ENCODE measurements around the gene PAFAH1B2. TPM values are rescaled to one million over a fixed set of nuclear protein-coding genes. Genes with fewer than 3 reads are reported as not detected.
"Not testable (repeated sequence)": the region's sequence is repeated elsewhere in the genome, so short reads cannot be mapped to it uniquely, and the experiment has no call there.

PAFAH1B2 gene
- total RNA-seq, 1 experiment from 2014 or later: 88.4 TPM

DNA sequence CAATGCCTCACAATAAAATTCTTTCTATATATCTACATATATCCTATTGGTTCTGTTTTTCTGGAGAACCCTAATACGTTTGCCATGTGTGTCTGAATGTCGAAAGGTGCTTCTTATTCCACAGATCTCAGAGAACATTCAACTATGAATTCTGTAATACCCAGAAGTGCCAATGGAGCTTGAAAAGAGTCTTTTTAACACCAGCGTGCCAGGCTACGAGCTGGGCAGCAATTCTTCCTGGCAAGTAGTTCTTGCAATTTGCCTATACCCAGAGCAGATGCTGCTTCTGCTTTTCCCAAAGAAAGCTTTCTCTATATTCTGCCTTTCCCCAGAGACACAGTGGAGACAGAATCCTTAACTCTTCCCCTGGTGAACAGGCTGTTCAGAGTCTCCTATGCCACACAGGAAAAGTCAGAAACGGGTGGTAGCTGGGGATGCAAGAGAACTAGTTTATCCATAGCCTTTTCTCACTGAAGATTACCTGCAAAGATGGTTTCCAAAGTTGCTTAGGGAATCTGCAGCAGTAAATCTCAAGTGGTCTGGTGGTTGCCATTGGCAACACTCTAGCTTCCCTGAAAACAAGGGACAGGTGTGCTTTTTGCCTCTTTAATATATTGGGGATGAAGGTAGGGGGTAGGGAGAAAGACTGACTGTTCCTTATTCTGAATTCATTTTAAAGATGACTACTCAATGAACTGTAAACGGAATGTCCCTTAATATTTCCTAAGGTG, 16.8 kb upstream of the PAFAH1B2 start:
- no peak for DNase-seq (ENCODE audit: low spot score)

DNA sequence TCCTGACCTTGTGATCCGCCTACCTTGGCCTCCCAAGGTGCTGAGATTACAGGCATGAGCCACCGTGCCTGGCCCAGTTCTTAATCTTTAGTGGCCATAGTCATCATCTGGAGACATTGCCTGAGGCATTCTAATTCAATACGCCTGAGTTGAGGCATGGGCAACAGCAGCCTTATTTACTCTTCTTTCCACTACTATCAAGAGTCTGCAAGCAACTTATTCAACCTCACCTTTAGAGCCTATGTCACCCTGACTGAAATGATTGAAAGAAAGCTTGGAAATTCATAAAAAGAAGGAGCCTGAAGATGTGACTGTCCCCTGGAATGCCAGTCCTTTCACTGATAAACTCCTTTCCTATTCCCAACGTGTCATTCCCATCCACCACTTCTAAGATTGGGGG, 15.8 kb upstream of the PAFAH1B2 start:
- DNase-seq (ENCODE audit: low spot score): no peak

DNA sequence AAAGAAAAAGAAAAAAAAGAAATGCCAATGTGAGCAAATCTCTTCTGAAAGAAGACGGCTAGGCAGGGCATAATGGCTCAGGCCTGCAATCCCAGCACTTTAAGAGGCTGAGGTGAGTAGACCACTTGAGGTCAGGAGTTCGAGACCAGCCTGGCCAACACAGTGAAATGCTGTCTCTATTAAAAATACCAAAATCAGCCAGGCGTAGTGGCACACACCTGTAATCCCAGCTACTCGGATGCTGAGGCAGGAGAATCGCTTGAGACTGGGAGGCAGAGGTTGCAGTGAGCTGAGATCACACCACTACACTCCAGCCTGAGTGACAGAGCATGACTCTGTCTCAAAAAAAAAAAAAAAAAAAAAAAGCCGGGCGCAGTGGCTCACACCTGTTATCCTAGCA, 13.7 kb upstream of the PAFAH1B2 start:
- DNase-seq (ENCODE audit: low spot score): not testable (repeated sequence)

DNA sequence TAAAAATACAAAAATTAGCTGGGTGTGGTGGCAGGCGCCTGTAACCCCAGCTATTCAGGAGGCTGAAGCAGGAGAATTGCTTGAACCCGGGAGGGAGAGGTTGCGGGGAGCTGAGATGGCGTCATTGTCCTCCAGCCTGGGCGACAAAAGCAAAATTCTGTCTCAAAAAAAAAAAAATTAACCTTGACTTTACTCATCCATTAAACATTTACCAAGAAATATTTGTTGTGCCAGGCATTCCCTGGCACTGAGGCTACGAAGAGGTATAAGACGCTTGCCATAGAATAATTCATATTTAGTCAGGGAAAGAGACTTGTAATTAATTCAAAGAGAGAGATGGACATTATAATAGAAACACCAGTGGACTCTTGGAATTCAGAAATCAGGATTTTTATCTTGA, 13.2 kb upstream of the PAFAH1B2 start:
- DNase-seq (ENCODE audit: low spot score): no peak

DNA sequence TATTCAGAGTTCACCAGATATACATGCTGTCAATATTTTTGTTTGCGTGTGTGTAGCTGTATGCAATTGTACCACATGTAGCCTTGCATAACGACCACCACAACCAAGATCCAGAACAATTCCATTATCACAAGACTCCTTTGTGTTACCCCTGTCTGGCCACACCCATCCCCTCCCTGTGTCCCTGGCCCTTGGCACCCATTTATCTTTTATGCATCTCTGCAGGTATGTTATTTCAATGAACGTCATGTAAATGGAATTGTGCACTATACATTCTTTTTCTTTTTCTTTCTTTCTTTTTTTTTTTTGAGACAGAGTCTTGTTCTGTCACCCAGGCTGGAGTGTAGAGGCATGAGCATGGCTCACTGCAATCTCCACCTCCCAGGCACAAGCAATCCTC, 9.7 kb upstream of the PAFAH1B2 start:
- DNase-seq (ENCODE audit: low spot score): no peak

DNA sequence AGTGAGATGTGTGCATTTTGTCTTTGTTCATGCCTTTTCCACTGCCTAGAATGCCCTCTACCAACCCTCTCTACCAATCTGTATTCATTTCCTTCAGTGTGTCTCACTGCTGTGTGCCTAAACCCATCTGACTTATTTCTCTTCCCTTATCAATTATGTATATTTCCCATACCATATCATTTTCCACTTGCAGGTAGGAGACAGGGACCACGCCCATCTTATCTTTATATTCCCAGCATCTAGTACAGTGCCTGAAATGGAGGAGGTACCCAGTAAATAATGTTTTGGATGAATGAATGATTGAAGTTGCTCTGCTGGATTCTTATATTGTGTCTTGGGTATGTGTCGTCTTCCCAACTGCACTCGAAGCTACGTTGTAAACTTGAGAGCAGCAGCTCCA, 9.1 kb upstream of the PAFAH1B2 start:
- not testable (repeated sequence) for DNase-seq (ENCODE audit: low spot score)

DNA sequence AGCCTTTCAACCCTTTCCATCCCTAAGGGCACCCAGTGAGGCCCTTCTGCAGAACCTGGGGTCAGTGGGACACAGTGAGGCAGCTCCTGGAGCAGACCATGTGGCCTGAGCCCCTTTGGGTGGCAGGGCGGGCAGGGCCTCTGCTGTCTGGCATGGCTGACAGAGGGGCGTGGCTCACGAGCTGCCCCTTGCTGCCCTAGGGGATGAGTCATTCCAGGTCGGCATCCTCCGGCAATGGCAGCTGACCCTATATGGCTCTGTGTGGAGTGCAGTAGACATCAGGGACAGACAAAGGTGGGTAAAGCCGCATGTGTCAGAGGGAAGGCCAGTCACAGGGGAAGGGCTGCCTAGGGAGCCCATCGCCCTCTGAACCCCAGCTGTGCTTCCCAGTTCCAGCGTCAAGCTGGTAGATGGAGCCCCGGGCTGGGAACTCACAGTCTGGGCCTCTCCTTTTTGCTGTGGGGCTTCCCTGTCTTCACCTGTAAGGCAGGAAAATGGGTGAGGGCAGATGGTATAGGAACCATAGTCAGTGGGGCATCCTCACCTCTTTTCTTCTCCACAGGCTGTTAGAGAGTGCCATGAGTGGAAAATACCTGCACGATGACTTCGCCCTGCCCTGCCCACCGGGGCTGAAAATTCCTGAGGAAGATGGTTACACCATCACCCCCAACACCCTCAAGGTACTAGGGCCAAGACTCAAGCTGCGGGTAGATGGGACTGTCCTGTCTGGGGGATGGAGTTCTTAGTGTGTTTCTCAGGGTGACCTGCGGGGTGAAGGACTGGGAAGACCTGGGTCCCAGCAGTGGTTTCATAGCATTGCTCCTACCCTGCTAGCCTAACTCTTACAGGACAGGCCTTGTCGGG, 6.6 kb upstream of the PAFAH1B2 start:
- DNase-seq (ENCODE audit: low spot score): not testable (repeated sequence)

DNA sequence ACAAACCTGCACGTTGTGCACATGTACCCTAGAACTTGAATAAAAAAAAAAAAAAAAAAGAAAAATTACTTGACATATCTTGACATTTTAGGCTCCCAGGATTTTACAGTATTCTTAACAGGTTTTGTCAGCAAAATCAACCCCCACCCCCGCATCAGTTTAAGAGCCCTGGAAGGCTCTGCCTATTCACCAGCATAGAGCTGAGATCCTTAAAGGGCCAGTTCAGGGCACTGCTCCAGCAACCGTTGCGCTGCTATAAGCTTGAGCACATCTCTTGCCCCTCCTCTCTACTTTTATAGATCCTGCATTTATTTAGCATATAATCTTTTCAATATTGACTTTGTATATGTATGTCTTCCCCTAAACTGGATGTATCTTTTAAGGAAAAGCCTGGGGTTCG, 697 bp upstream of the PAFAH1B2 start:
- peak; percentile 67 for DNase-seq (ENCODE audit: low spot score)

DNA sequence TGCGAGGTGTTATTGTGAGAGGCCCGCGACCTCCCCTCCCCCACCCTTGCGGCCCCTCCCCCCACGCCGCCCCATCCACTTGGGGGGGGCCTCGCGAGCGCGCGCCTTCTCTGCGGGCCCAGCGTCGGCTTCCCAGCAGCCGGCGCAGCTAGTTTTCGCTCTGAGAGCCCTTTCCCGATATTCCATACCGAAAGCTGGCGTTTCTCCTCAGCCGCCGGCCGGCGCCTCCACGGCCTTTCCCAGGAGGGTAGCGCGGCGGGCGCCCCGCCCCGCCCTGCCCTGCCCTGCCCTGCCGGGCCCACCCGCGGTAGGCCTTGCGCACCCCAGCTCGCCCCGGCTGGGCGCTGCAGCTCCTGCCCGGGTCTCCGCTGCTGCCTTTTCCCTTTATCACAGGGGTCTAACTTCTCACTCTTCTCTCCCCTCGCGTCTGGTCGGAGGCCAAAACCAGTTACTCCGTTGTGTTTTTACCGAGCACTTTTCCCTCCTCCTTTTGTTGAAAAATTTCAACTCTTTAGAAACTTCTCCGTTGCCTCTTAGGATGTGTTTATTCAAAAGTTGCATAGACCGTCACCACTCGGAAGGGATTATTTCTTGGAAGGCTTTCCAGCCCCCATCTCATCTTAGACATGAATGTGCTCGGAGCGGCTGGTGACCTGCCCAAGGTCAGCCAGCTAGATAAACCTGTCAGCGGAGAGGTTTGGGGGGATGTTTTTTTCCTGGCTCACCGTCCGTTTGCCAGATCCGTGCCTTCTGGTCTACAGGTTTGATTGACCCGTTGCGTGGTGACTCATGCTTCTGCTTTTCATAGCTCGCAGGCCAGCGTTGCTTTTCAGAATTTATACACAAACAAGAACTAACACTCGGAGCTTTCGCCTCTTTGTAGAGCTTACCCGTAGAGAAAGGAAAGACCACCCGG, 648 bp downstream of the PAFAH1B2 start:
- peak; percentile 78 for DNase-seq (ENCODE audit: low spot score)

DNA sequence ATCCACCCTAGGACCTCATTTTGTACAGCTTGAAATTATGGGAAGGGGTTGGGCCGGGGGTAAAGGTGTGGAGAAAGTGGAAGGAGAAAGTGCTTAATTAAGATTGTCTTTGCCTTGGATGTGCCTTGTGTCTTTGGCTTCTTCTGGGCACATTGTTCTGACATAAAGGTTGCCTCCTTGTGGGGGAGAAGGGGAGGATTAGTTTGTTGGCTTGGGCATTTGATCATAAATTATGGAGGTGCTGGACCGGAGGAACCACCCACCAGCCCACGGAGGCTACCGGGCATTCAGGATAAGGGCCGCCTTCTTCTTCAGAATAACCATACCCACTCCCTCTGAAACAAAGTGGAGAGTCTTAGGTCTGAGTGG, 1.3 kb downstream of the PAFAH1B2 start:
- peak; percentile 74 for DNase-seq (ENCODE audit: low spot score)

DNA sequence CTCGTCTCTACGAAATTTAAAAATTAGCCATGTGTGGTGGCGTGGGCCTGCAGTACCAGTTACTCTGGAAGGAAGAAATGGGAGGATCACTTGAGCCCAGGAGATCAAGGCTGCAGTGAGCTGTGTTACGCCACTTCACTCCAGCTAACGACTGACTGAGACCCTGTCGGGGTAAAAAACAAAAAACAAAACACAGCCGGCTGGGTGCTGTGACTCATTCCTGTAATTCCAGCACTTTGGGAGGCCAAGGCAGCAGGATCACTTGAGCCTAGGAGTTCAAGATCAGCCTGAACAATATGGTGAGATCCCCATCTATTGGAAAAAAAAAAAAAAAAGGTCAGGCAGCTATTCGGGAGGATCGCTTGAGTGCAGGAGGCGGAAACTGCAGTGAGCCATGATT, 2.4 kb downstream of the PAFAH1B2 start:
- DNase-seq (ENCODE audit: low spot score): no peak

DNA sequence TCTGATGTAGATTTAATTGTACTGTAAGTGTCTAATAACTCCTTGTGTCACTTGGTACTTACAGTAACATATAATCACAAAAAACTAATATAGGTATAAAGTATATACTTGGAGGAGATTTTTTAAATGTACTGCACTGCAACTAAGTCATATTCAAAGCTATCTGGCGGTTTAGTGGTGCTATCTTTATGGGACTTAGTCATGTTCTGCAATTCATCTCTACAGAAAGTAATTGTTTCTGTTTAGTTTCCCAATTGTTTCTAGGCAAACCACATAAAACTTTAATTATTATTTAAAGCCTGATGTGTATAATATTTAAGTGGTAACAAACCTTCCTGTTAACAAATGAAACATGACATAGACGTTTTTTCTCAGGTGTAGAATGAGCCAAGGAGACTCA, 8.0 kb downstream of the PAFAH1B2 start:
- no peak for DNase-seq (ENCODE audit: low spot score)

DNA sequence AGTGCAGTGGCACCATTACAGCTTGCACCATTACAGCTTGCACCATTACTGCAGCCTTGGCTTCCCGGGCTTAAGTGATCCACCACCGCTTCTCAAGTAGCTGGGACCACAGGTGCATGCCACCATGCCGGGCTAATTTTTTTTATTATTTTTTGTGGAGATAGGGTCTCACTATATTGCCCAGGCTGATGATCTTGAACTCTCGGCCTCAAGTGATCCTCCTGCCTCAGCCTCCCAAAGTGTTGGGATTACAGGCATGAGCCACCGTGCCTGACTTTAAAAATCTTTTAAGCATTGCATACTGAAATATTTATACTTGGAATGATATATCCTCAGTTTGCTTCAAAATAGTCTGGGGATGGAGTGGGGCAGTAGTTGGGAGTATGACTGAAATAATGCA, 10.4 kb downstream of the PAFAH1B2 start:
- no peak for DNase-seq (ENCODE audit: low spot score)

DNA sequence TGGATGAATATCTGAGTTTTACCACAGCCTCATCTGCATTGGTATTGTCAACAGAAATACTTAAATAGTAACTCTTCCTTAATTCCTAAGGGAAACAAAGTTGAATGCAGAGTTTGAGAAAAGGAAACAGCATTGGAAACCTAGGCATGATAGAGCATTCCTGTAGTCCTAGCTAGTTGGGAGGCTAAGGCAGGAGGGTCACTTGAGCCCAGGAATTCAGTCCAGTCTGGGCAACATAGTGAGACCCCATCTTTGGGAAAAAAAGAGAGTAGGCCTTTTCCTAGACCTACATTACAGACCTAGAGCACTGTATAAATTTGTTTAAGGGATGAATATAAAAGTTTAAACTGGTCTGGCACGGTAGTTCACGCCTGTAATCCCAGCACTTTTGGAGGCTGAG, 13.4 kb downstream of the PAFAH1B2 start:
- DNase-seq (ENCODE audit: low spot score): no peak

DNA sequence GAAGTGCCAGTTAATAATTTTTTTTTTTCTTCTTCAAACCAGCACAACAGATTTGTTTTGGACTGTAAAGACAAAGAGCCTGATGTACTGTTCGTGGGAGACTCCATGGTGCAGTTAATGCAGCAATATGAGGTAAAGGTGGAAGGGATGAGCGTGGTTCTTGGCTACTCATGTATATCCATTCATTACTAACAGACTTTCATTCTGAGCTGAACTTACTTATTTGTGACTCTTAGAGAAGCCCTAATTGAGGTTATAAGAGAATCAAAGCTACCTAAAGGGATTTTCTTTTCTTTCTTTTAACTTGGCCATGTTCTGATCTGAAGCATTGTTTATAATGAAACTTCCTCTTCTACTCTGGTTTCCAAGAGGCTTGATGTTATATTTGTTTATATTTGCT, 15.8 kb downstream of the PAFAH1B2 start:
- no peak for DNase-seq (ENCODE audit: low spot score)

DNA sequence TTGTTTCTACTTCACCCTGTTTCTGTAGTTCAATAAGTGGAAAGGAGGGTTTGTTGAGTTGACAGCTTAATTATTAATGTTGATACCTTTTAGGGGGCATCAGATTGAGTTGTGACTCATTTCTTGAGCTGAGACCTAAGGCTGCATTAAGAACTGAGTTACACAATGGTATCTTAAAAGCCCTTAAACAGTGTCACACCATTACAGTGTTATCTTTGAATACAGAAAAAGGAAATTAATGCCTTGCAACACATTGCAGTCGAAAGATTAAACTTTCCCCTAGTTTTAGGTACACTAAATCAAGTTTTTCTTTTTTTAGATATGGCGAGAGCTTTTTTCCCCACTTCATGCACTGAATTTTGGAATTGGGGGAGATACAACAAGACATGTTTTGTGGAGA, 16.7 kb downstream of the PAFAH1B2 start:
- DNase-seq (ENCODE audit: low spot score): no peak

DNA sequence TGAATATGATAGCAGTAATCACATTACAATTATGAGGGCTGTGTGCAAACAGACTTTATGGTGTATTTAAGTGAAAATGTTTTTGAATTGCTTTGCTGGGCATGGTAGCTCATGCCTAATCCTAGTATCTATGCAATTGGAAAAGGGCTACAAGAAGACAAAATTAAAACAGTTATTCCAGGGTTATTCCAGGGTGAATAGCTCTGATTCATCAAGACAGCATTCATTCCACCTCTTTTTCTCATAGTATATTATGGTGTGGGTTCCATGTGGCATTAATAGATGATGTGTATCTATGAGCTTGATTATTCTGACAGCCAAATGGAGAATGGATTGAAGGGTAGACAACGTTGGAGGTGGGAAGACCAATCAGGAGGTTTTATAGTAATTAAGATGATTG, 22.4 kb downstream of the PAFAH1B2 start:
- no peak for DNase-seq (ENCODE audit: low spot score)

DNA sequence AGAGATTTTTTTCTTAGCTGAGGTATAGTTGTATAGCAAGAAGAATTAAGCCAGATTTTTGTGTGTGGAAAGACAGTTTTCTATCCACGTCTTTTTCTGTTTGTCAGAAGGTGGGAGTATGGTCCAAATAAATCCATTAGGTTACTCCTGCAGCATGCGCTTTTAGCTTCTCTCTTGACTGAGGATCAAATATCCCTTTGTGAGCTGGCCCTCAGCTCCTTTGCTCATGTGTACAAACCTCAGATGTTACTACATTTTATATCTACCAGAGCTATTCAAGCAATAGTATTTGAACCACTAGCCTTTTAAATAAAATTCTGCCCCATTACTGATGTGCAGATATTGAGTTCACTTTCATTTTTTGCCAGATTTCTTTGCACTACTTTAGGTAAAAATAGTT, 25.6 kb downstream of the PAFAH1B2 start:
- DNase-seq (ENCODE audit: low spot score): no peak

DNA sequence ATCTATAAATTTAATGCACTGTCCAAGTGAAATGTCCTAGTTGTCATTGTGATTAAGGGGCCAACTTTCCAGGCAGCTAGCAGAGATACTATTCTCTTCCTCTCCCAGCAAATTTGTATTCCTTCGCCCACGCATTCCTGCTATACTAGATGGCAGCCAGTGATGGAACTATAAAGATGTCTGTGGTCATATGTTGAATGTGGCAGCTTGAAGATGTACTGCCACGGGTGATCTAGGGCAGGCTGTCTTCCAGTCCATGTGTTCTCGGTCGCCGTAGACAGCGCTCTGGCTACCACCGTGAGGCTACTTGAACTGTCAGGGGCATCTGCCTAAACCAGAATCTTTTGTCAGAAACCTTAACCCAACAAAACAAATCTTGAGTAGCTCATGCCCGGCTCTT, 26.1 kb downstream of the PAFAH1B2 start:
- no peak for DNase-seq (ENCODE audit: low spot score)

DNA sequence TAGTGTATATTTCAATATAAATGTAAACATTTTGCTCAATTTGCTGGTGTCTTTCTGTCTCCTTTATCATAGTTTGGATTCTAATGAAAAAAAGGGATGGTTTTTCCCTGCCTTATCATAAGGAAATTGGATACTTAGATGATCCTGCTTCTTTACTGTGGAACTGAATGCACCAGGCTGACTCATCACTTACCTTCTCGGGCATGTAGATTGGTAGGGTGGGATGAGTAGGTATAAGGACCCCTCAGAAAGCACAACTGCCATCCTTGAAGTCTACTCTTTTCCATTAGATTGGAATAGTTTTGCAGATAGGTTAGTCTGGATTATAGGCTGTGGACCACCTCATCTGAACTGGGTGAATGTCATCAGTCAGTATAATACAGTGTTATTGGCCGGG, 26.9 kb downstream of the PAFAH1B2 start:
- no peak for DNase-seq (ENCODE audit: low spot score)

DNA sequence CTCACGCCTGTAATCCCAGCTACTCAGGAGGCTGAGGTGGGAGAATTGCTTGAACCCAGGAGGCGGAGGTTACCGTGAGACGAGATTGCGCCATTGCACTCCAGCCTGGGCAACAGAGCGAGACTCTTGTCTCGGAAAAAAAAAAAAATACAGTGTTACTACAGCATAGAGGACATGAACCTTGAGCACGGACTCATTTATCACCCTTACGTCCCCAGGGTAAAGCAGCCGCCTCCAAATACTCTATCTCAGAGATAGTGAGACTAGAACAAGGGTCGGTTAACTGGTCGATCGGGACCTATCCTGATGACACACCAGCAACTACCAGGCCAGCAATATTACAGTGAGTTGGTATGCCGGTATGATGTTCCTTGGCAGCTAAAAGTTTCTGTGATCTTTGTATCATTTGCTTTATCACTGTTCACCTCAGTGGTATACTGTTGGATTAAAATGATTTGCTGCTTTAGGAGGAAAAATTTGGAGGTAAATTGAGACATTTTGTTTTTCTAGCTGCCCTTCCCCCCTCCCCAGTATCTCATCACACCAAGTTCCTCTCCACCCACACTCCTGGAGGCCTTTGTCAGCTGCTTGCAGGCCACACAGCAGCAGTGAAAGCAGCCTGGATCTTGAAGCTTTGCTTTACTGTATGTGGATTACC, 27.4 kb downstream of the PAFAH1B2 start:
- DNase-seq (ENCODE audit: low spot score): no peak

All from HT-29 (cell line).